Lower lobe of right lung (tissue), 2 donors: ENCODE results near the gene ENO3. TPM values are rescaled to one million over a fixed set of nuclear protein-coding genes. Genes with fewer than 3 reads are reported as not detected.
"Not testable (repeated sequence)": the region's sequence is repeated elsewhere in the genome, so short reads cannot be mapped to it uniquely, and the experiment has no call there.

Experiments used
- ATAC-seq, 2 donors: fragments of 200-7000 bp; cut with Tn5 transposase; one replicate each; pipeline ENCODE4 v1.9.1; 2020 to 2022; ENCODE audit warnings: mild to moderate bottlenecking in 2 of 2, moderate library complexity in 2 of 2
- DNase-seq: peaks from one replicate; pipeline ENCODE4 v3.0.0-alpha.2; 2020
- H3K27ac ChIP-seq: fragments of 200-600 bp; one replicate; pipeline ENCODE4 v1.8.0; 2022
- H3K27me3 ChIP-seq: fragments of 200-600 bp; one replicate; pipeline ENCODE4 v1.8.0; 2022; ENCODE audit warnings: low read depth
- H3K36me3 ChIP-seq: fragments of 200-600 bp; one replicate; pipeline ENCODE4 v1.8.0; 2022; ENCODE audit warnings: mild to moderate bottlenecking
- H3K4me1 ChIP-seq: fragments of 200-600 bp; one replicate; pipeline ENCODE4 v1.8.0; 2022
- H3K4me3 ChIP-seq: fragments of 200-600 bp; one replicate; pipeline ENCODE4 v1.8.0; 2022; ENCODE audit warnings: mild to moderate bottlenecking
- H3K9me3 ChIP-seq: fragments of 200-600 bp; one replicate; pipeline ENCODE4 v1.8.0; 2022
- CTCF ChIP-seq: fragments of 200-600 bp; IDR thresholded peaks from one replicate; pipeline ENCODE4 v1.8.0; 2022; ENCODE audit warnings: antibody characterized with exemption, mild to moderate bottlenecking
- intact Hi-C: fragments of 100-400 bp; cut with DNase I; formaldehyde crosslinking; loops from one replicate; pipeline ENCODE4 v1.11.0; 2022
- long read RNA-seq: library from polyadenylated mRNA; unstranded; transcript quantifications from one replicate; pipeline ENCODE4 v2.0.0, GENCODE V29; 2021
- total RNA-seq: library from RNA; stranded (reverse); fragmentation: NEBNext Ultra II Directional; extraction: Animal tissue kit (Norgen Biotek cat#: 25700); gene quantifications from one replicate; pipeline ENCODE4 v1.2.1, GENCODE V29; 2021
- donor health status: DM: no; HTN: yes; CAD: no; lungs with severe emphysema.

ENO3 gene
- total RNA-seq: 8.2 TPM
- long read RNA-seq, partial matches to known transcripts: 1 of 9 reads
- long read RNA-seq, other reads (novel, unspliced or antisense): 8 of 9 reads

- no peak for DNase-seq
- intact Hi-C loops: no loop called here
- no peak for ATAC-seq
- no peak for TF ChIP-seq CTCF
- Histone ChIP-seq H3K9me3 (no peaks in the 10 kb centered on the region), H3K4me3 (peak within 1 kb of the TSS; percentile 99), H3K36me3 (peaks cover 10% of the 10 kb centered on the region), H3K4me1 (peaks cover 29% of the 10 kb centered on the region), H3K27ac (peak within 1 kb of the TSS; percentile 98), H3K27me3 (no peaks in the 10 kb centered on the region)
Observed at GRCh38 chr17:4950746-4951204, at the start of gene ENO3. ENO3 (plus strand) TSS chr17:4951119; CDS start chr17:4951830, 711 bp downstream.

GRCh38 chr17:4901648-4902344, 49.1 kb upstream of the ENO3 start:
- peak overlapping the region; percentile 67 for H3K4me3 ChIP-seq
- intact Hi-C loops: no loop called here
- no peaks in the 10 kb centered on the region for H3K9me3 ChIP-seq
- peak overlapping the region; percentile 60 for H3K27ac ChIP-seq
- ATAC-seq (peak; percentile 14 to 55), DNase-seq (peak; percentile 87)
- peaks cover 45% of the 10 kb centered on the region for H3K4me1 ChIP-seq
- H3K36me3 ChIP-seq: peaks cover 8% of the 10 kb centered on the region
- TF ChIP-seq CTCF: no peak
- H3K27me3 ChIP-seq: peaks cover 10% of the 10 kb centered on the region

GRCh38 chr17:4902540-4902939, 48.4 kb upstream of the ENO3 start:
- H3K4me3 ChIP-seq: no peak overlapping the region
- no peaks in the 10 kb centered on the region for H3K9me3 ChIP-seq
- H3K27ac ChIP-seq: peak overlapping the region; percentile 53
- intact Hi-C loops: no loop called here
- TF ChIP-seq CTCF: no peak
- peak; percentile 43 for DNase-seq
- no peak for ATAC-seq
- H3K4me1 ChIP-seq: peaks cover 45% of the 10 kb centered on the region
- peaks cover 10% of the 10 kb centered on the region for H3K27me3 ChIP-seq
- peaks cover under 1% of the 10 kb centered on the region for H3K36me3 ChIP-seq

GRCh38 chr17:4903051-4903818, 47.7 kb upstream of the ENO3 start, which contains the start of gene CHRNE:
CHRNE (minus strand) TSS chr17:4903098; CDS start chr17:4903063, 35 bp downstream.
- TF ChIP-seq CTCF: peak; percentile 72
- peak; percentile 71 for DNase-seq
- intact Hi-C loops: no loop called here
- no peaks in the 10 kb centered on the region for H3K36me3 ChIP-seq
- peak; percentile 45 to 58 for ATAC-seq
- peak within 1 kb of the TSS; percentile 30 for H3K4me3 ChIP-seq
- H3K27ac ChIP-seq: peak within 1 kb of the TSS; percentile 53
- H3K4me1 ChIP-seq: peaks cover 44% of the 10 kb centered on the region
- peaks cover 10% of the 10 kb centered on the region for H3K27me3 ChIP-seq
- H3K9me3 ChIP-seq: no peaks in the 10 kb centered on the region

- DNase-seq, H3K27ac ChIP-seq, H3K9me3 ChIP-seq, H3K36me3 ChIP-seq, ATAC-seq, H3K27me3 ChIP-seq, intact Hi-C loops, H3K4me3 ChIP-seq: not testable (repeated sequence)
- H3K4me1 ChIP-seq: peaks cover 22% of the 10 kb centered on the region
Observed at GRCh38 chr17:4906642-4907041, 44.3 kb upstream of the ENO3 start.
